ENCODE data around the gene CUEDC1. TPM values are rescaled to one million over a fixed set of nuclear protein-coding genes. Genes with fewer than 3 reads are reported as not detected.

Gene CUEDC1
- total RNA-seq, 1 donor from 2014 or later = 76.1 TPM

- TF ChIP-seq CTCF (IDR thresholded peaks at IDR 0.05) = no peak
- no peak overlapping the region for H3K4me3 ChIP-seq
- H3K27ac ChIP-seq = peak overlapping the region in 1 of 2 donors; percentile 26
- no peaks in the 10 kb centered on the region for H3K9me3 ChIP-seq
- no peaks in the 10 kb centered on the region for H3K27me3 ChIP-seq
- no peaks in the 10 kb centered on the region for H3K36me3 ChIP-seq
- H3K4me1 ChIP-seq = peaks cover 0 to 20% of the 10 kb centered on the region in 2 donors
- intact Hi-C loops (cut with DNase I) = no loop called here
- DNase-seq (ENCODE audit: low spot score in 2 of 2) = no peak
These were observed 25.0 kb downstream of the CUEDC1 start for GRCh38 chr17:57930239-57930638.

GRCh38 chr17:57929386-57929785 lies 25.8 kb downstream of the CUEDC1 start:
- no peak for TF ChIP-seq CTCF (IDR thresholded peaks at IDR 0.05)
- no peak for DNase-seq (ENCODE audit: low spot score in 2 of 2)
- intact Hi-C loops (cut with DNase I) = no loop called here
- Histone ChIP-seq H3K27ac (no peak overlapping the region), H3K36me3 (no peaks in the 10 kb centered on the region), H3K9me3 (no peaks in the 10 kb centered on the region), H3K4me1 (peaks cover 0 to 21% of the 10 kb centered on the region in 2 donors), H3K4me3 (no peak overlapping the region), H3K27me3 (no peaks in the 10 kb centered on the region)

GRCh38 chr17:57928928-57929327 lies 26.3 kb downstream of the CUEDC1 start:
- intact Hi-C loops (cut with DNase I) = no loop called here
- H3K36me3 ChIP-seq = no peaks in the 10 kb centered on the region
- TF ChIP-seq CTCF (IDR thresholded peaks at IDR 0.05) = no peak
- no peaks in the 10 kb centered on the region for H3K27me3 ChIP-seq
- peaks cover 0 to 21% of the 10 kb centered on the region in 2 donors for H3K4me1 ChIP-seq
- DNase-seq (ENCODE audit: low spot score in 2 of 2) = no peak
- H3K27ac ChIP-seq = no peak overlapping the region
- no peak overlapping the region for H3K4me3 ChIP-seq
- H3K9me3 ChIP-seq = no peaks in the 10 kb centered on the region

GRCh38 chr17:57927048-57927723 lies 28.0 kb downstream of the CUEDC1 start:
- TF ChIP-seq CTCF (IDR thresholded peaks at IDR 0.05) = no peak
- DNase-seq (ENCODE audit: low spot score in 2 of 2) = no peak
- intact Hi-C loops (cut with DNase I) = no loop called here
- Histone ChIP-seq H3K36me3 (no peaks in the 10 kb centered on the region), H3K9me3 (no peaks in the 10 kb centered on the region), H3K4me1 (peaks cover 0 to 24% of the 10 kb centered on the region in 2 donors), H3K4me3 (no peak overlapping the region), H3K27ac (no peak overlapping the region), H3K27me3 (no peaks in the 10 kb centered on the region)

GRCh38 chr17:57926723-57927047 lies 28.5 kb downstream of the CUEDC1 start:
- Histone ChIP-seq H3K4me1 (peaks cover 5 to 29% of the 10 kb centered on the region in 2 donors), H3K27ac (no peak overlapping the region), H3K4me3 (no peak overlapping the region), H3K27me3 (no peaks in the 10 kb centered on the region), H3K9me3 (no peaks in the 10 kb centered on the region), H3K36me3 (no peaks in the 10 kb centered on the region)
- DNase-seq (ENCODE audit: low spot score in 2 of 2) = no peak
- intact Hi-C loops (cut with DNase I) = no loop called here
- TF ChIP-seq CTCF (IDR thresholded peaks at IDR 0.05) = no peak
